Measurements from ENCODE around the gene DHRS13. TPM values are rescaled to one million over a fixed set of nuclear protein-coding genes. Genes with fewer than 3 reads are reported as not detected.
"Not testable (repeated sequence)": the region's sequence is repeated elsewhere in the genome, so short reads cannot be mapped to it uniquely, and the experiment has no call there.

The DHRS13 gene
- total RNA-seq, 3 donors from 2014 or later, result 7.1 to 10.1 (median 7.3) TPM

GRCh38 chr17:28940675-28941074 lies 37.8 kb upstream of the DHRS13 start:
- intact Hi-C loops (cut with DNase I, micrococcal nuclease), result no loop called here
- ATAC-seq, result no peak

GRCh38 chr17:28940142-28940541 lies 37.3 kb upstream of the DHRS13 start:
- no peak for TF ChIP-seq CTCF (IDR thresholded peaks at IDR 0.05)
- H3K36me3 ChIP-seq (ENCODE audit: low read depth), result no peaks in the 10 kb centered on the region
- no peak for ATAC-seq
- H3K4me1 ChIP-seq (ENCODE audit: low read depth), result peaks cover 19% of the 10 kb centered on the region
- intact Hi-C loops (cut with DNase I, micrococcal nuclease), result no loop called here
- no peak overlapping the region for H3K4me3 ChIP-seq
- no peaks in the 10 kb centered on the region for H3K9me3 ChIP-seq
- no peak for DNase-seq

More at GRCh38 chr17:28940675-28941074, 37.8 kb upstream of the DHRS13 start:
- TF ChIP-seq CTCF (IDR thresholded peaks at IDR 0.05), result no peak
- H3K4me1 ChIP-seq (ENCODE audit: low read depth), result peaks cover 19% of the 10 kb centered on the region
- no peaks in the 10 kb centered on the region for H3K36me3 ChIP-seq (ENCODE audit: low read depth)
- no peaks in the 10 kb centered on the region for H3K9me3 ChIP-seq
- DNase-seq, result no peak
- no peak overlapping the region for H3K4me3 ChIP-seq

- DNase-seq, result no peak
- Histone ChIP-seq H3K36me3 (ENCODE audit: low read depth) (no peaks in the 10 kb centered on the region), H3K4me1 (ENCODE audit: low read depth) (peaks cover 19% of the 10 kb centered on the region), H3K9me3 (no peaks in the 10 kb centered on the region), H3K4me3 (no peak overlapping the region)
- TF ChIP-seq CTCF (IDR thresholded peaks at IDR 0.05), result no peak
- intact Hi-C loops (cut with DNase I, micrococcal nuclease), result no loop called here
- ATAC-seq, result no peak
Measured at GRCh38 chr17:28938552-28938951, 35.7 kb upstream of the DHRS13 start.

- Histone ChIP-seq H3K9me3 (no peaks in the 10 kb centered on the region), H3K36me3 (ENCODE audit: low read depth) (no peaks in the 10 kb centered on the region), H3K4me3 (no peak overlapping the region), H3K4me1 (ENCODE audit: low read depth) (peaks cover 19% of the 10 kb centered on the region)
- TF ChIP-seq CTCF (IDR thresholded peaks at IDR 0.05), result no peak
- intact Hi-C loops (cut with DNase I, micrococcal nuclease), result no loop called here
- ATAC-seq (peak; percentile 84), DNase-seq (no peak)
Measured at GRCh38 chr17:28937044-28937729, 34.3 kb upstream of the DHRS13 start.

- Histone ChIP-seq H3K36me3 (ENCODE audit: low read depth) (no peaks in the 10 kb centered on the region), H3K4me1 (ENCODE audit: low read depth) (peaks cover 12% of the 10 kb centered on the region), H3K9me3 (no peaks in the 10 kb centered on the region), H3K4me3 (no peak overlapping the region)
- DNase-seq, result no peak
- no peak for ATAC-seq
- no peak for TF ChIP-seq CTCF (IDR thresholded peaks at IDR 0.05)
- intact Hi-C loops (cut with DNase I, micrococcal nuclease), result no loop called here
Measured at GRCh38 chr17:28935744-28936460, 33.0 kb upstream of the DHRS13 start.

GRCh38 chr17:28934508-28934907 lies 31.6 kb upstream of the DHRS13 start:
- ATAC-seq; H3K9me3 ChIP-seq; H3K4me3 ChIP-seq; intact Hi-C loops (cut with DNase I, micrococcal nuclease); DNase-seq; H3K36me3 ChIP-seq (ENCODE audit: low read depth): not testable (repeated sequence)
- H3K4me1 ChIP-seq (ENCODE audit: low read depth), result peaks cover 12% of the 10 kb centered on the region

All from mucosa of descending colon (tissue), 3 donors.